ENCODE results near the gene REXO1.

The REXO1 gene

DNA sequence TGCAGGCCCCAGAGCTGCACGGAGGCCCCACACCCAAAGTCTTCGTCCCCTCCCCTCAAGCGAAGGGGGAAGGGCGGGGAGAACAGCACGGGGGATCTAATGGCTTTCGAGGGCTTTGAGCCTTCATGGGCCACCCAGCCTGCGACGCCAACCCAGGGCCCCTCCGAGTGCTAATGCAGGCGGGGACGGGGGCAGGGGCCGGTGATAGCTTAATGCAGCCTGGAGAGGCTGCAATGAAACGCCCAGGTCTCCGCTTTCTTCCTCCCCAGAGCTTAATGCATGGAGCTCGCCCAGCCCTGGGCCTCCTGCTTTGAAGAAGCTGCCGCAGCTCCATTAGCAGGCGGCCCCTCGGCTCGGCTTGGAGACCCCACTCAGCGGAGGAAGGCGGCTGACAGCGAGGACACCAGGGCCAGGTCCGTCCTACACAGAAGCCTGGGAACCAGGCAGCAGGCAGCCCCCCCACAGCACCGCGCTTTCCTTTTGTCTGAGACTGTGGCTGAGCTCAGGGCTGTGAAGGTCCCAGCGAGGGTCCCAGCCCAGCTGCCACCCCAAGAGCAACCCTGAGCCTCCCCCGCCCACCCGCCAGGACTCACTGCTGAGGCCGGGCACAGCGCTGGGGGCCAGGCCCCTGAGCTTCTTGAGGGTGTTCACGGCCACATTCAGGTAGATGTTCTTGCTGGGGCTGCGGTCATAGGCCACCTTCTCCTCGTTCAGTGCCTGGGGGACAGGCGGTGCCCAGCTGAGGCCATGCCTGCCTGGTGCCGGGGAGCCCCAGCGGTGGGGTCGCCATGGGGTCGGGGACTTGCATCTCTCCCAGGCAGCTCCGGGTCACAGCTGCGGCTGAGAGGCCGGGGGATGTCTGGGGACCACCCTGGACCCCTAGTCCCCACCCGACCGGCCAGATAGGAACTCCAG is 28.7 kb downstream of the REXO1 start:
- Mint-ChIP-seq H3K4me3 (no peak overlapping the region), H3K27me3 (no peaks in the 10 kb centered on the region), H3K4me1 (no peaks in the 10 kb centered on the region), H3K9me3 (no peaks in the 10 kb centered on the region), H3K27ac (no peak overlapping the region), H3K36me3 (peaks cover 2% of the 10 kb centered on the region)

DNA sequence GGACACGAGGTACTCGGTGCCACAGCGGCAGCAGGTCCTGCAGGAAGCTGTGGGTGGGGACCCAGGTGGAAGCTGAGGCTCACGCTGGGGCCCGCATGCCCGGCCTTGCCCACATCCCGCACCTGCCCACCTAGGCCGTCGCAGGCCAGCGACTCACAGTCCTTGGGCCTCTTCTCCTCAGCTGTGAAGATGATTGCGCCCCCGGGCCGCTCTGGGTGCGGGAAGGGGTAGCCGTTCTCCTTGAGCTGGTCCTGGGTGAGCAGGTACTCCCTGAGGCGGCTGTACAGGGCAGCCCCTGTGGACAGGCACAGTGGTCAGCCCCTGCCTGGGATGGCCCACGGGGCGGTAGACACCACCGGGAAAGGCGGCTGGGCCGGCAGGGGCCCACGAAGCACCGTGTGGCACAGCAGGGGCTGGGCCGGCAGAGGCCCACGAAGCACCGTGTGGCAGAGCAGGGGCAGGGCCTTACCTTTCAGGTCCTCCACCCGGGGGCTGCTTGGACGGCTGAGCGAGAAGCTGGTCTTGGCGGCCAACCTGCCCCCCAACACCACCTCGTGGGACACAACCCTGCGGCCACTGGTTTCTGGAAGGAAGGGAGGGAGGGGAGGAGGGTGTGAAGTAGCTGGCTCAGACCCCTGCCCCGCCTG is 29.6 kb downstream of the REXO1 start:
- H3K27me3 Mint-ChIP-seq: no peaks in the 10 kb centered on the region
- H3K4me3 Mint-ChIP-seq: no peak overlapping the region
- H3K36me3 Mint-ChIP-seq: peaks cover 2% of the 10 kb centered on the region
- no peak overlapping the region for H3K27ac Mint-ChIP-seq
- no peaks in the 10 kb centered on the region for H3K9me3 Mint-ChIP-seq
- no peaks in the 10 kb centered on the region for H3K4me1 Mint-ChIP-seq

DNA sequence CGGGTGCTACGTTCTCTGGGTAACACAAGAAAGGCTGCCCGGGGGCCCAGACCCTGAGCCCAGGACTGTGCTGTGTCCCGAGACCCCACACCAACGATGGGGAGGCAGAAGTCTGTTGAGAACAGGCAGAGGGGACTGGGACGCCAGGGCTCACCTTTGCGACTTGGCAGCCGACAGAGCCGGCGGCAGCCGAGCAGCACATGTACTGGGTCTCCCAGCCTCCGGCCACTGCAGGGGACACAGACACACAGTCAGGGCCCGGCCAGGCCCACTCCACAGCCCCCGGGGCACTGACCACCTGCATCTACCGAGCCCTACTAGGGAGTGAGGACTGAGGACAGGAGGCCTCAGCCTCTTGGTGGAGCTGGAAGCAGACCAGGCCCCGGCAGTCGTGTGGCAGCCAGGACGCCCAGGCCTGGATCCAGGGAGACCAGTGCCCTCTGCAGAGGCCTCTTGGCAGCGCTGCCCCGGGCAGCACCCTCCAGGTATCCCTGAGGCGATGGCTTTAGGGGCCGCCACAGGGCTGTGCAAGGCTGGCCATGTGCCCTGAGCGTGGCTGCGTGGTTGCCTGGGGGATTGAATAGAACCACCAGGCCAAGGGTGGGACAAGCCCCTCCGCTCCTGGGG is 30.6 kb downstream of the REXO1 start:
- H3K4me3 Mint-ChIP-seq: no peak overlapping the region
- no peaks in the 10 kb centered on the region for H3K9me3 Mint-ChIP-seq
- H3K27ac Mint-ChIP-seq: no peak overlapping the region
- peaks cover 2% of the 10 kb centered on the region for H3K36me3 Mint-ChIP-seq
- H3K27me3 Mint-ChIP-seq: no peaks in the 10 kb centered on the region
- peaks cover 6% of the 10 kb centered on the region for H3K4me1 Mint-ChIP-seq

DNA sequence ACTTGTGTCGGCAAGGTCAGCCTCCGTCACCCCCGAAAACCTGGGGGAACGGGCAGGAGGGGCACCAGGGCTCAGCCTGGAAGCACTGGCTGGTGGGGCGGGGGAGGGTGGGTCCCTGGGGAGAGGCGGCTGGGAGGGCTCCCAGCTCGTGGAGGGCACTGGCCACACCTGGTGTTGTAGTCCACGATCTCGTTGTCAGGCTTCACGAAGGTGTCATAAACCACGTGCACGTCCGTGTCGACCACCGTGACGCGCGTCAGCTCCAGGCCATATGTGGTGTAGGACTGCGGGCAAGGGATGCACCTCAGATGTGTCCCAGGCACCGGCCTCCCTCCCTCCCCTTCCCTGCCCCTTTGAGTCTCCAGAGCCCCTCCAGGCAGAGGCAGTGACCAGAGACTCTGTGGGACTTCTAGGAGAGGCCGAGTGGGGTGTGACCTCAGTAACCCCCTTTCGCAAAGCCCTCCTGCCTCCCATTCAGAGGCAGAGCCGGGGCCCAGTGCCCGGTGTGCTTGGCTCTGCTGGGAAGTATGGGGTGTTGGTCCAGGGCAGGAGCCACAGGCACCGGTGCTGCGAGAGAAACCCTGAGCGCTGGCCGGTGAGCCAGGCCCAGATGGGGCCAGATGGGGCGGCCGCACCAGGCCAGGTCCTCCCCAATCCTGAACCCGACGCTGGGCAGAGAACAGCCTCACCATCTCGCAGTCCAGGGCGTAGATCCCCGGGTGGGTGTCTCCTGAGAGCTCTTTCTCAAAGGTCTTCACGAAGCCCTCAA is 31.6 kb downstream of the REXO1 start:
- no peak overlapping the region for H3K4me3 Mint-ChIP-seq
- peaks cover 2% of the 10 kb centered on the region for H3K36me3 Mint-ChIP-seq
- peaks cover 9% of the 10 kb centered on the region for H3K4me1 Mint-ChIP-seq
- no peaks in the 10 kb centered on the region for H3K9me3 Mint-ChIP-seq
- no peak overlapping the region for H3K27ac Mint-ChIP-seq
- no peaks in the 10 kb centered on the region for H3K27me3 Mint-ChIP-seq

DNA sequence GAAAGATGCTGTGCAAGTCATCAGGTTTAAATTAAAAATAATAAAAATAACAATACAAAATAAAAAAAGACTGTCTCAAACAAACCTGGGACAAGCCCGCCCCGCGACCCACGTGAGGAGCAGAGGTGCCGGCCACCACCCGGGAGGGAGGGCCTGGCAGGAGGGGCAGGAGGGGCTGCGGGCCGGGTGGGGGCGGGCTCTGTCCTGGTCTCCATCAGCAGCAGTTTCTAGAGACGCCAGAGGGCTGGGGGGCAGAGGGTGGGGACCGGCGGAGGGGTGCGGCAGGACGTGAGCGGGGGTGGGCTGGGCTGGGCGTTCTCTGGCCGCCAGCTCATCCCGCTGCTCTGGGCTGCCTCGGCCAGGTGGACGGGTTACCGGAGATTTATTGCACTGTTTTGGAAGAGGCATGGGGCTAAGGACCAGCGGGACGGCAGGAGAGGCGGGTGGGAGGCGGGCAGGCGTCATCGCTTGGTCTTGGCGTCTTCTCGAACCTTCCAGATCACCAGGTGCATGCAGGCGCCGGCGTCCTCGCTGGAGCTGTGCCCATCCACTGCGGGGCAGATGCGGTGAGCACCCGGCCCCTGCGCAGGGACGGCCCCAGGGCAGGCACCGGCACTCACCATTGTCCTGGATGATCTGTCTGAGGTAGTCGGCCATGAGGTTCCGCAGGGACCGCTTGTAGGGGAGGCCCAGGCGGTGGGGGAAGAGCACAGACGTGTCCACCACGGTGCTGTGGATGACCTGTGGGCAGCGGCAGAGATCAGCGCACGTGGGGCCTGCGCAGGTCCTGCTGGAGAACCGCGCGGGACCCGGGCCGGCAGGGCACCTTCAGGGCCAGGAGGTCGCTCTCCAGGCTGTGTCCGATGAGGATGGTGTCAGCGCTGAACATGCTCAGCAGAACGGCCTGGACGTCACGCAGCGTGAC is 32.4 kb downstream of the REXO1 start:
- Mint-ChIP-seq H3K4me3 (no peak overlapping the region), H3K27ac (no peak overlapping the region), H3K27me3 (no peaks in the 10 kb centered on the region), H3K4me1 (peaks cover 14% of the 10 kb centered on the region), H3K36me3 (peaks cover 2% of the 10 kb centered on the region), H3K9me3 (no peaks in the 10 kb centered on the region)

DNA sequence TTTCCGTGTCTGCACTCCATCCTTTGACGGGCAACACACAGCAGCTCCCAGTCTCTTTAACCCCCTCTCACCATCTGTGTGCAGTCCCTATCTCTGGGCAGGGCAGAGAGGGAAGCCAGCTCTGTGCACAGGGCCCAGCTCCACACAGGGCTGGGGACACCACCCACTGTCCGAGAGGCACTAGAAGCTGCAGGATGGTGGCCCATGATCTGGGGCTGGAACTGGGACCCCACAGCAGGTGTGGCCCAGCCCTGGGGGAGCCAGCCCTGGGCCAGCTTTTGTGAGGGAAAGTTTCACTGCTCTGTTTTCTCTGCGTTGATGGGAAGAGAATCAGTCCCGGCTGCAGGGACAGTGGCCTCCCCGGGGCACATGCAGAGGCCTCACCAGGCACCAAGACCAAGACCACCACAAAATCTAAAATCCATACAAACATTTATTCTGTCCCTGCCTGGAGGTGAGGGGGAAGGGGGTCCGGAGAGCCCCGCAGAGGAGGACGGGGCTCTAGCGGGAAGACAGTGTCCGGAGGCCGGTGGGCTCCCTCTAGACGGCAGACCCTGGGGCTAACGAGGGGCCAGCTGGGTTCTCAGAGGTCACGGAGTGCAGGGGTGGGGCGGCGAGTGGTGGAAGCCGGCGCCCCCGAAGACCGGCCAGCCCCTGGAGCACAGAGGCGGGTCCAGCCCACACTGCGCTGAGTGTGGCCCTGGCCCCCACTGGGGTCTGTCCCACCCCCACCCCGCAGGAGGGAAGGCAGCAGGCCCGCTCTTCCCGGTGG is 33.3 kb downstream of the REXO1 start:
- Mint-ChIP-seq H3K9me3 (no peaks in the 10 kb centered on the region), H3K27ac (no peak overlapping the region), H3K27me3 (no peaks in the 10 kb centered on the region), H3K4me1 (peaks cover 14% of the 10 kb centered on the region), H3K36me3 (no peaks in the 10 kb centered on the region), H3K4me3 (no peak overlapping the region)

DNA sequence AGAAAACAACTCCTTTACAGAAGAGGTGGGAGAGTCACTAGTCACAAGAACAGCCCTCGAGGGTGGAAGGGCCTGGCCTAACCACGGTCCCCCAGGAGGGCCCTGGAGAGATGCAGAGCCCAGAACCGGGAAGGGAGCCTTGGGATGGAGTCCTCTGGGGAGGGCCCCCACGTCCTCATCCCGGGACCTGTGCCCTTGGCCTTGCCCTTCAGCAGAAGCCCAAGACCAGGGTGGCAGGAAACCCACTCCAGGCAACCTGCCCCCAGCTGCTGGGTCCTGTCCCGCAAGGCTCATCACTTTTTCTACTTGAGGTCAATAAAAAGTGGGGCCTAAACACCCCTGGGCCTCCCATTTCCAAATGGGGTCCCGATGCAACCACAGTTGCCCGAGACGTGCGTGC is 33.9 kb downstream of the REXO1 start:
- Mint-ChIP-seq H3K4me3 (no peak overlapping the region), H3K27ac (no peak overlapping the region), H3K36me3 (no peaks in the 10 kb centered on the region), H3K4me1 (peaks cover 14% of the 10 kb centered on the region), H3K9me3 (no peaks in the 10 kb centered on the region), H3K27me3 (no peaks in the 10 kb centered on the region)

DNA sequence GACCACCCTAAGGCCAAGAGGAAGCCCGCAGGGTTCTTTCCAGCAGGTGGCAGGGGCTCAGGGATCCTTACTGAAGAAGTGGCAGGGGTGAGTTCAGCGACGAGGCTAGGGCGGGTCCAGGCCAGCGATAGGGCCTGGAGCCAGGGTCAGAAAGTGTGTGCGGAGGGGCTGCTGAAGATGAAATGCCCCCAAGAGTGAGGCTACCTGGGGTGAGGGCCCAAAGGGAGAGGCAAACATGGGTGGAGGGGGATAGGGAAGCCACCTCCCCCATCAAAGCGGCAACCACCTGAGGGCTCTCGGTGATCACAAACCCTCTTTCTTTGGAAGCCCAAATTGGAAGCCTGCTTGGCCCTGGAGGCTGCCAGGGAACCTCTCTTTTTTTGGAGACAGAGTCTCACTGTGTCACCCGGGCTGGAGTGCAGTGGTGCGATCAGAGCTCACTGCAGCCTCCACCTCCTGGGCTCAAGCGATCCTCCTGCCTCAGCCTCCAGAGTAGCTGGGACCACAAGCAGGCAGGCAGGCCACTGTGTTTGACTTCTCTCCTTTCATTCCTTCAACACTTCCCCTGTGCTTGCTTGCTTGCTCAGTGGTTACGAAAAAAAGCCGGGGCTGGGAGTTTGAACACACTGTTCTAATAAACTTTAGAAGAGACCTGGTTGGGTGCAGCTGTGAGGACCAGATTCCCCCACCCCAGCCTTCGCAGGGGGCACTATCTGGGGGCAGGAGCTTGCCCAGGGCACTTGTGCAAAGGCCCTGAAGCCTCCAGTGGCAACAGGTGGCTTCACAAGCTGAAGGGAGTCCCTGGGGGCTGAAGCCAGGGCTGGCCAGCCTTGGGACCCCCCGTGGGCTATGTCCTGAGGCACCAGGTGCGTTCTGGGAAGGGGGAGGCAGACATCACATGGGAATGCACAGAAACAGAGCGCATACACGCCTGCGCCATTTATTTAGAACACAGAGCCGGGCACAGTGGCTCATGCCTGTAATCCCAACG is 34.8 kb downstream of the REXO1 start:
- Mint-ChIP-seq H3K4me3 (peak overlapping the region; percentile 93), H3K27me3 (no peaks in the 10 kb centered on the region), H3K4me1 (peaks cover 14% of the 10 kb centered on the region)

DNA sequence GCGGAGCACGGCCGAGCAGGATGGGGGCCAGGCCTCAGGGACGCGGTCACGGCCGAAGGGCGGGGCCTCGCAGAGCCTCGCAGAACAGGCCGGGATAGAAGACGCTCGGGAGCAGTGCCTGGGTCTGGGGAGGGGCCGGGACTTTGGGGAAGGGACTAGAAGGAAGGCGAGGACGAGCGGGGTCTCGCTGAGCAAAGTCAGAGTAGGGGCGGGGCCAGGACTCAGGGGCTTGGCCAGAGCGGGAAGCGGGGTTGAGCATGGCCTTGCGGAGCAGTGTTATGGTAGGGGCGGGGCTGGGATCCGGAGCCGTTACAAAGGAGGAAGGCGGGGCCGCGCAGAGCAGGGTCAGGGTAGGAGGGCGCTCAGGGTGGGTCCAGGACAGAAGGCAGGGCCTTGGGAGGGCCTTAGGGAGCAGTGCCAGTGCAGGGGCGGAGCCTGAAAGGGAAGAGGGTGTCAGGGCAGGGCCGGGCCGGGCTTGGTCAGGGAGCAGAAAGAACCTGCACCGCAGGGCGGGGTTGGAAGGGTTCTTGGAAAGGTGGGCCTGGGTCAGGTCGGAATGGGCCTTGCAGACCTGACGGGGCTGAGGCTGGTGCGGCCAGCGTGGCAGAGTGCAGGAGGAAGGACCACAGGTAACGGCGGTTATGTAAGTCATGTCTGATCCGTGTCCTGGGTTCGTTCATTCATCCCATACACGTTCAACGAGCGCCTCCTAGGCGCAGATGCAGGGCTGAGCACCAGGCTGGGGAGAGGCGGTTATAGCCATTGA is 35.7 kb downstream of the REXO1 start:
- H3K27me3 Mint-ChIP-seq: no peaks in the 10 kb centered on the region
- peak overlapping the region; percentile 59 for H3K27ac Mint-ChIP-seq
- H3K9me3 Mint-ChIP-seq: no peaks in the 10 kb centered on the region
- peaks cover 14% of the 10 kb centered on the region for H3K4me1 Mint-ChIP-seq
- H3K4me3 Mint-ChIP-seq: peak overlapping the region; percentile 93
- H3K36me3 Mint-ChIP-seq: no peaks in the 10 kb centered on the region

More for the DNA sequence above, 34.8 kb downstream of the REXO1 start:
- no peaks in the 10 kb centered on the region for H3K36me3 Mint-ChIP-seq
- H3K9me3 Mint-ChIP-seq: no peaks in the 10 kb centered on the region
- H3K27ac Mint-ChIP-seq: no peak overlapping the region

DNA sequence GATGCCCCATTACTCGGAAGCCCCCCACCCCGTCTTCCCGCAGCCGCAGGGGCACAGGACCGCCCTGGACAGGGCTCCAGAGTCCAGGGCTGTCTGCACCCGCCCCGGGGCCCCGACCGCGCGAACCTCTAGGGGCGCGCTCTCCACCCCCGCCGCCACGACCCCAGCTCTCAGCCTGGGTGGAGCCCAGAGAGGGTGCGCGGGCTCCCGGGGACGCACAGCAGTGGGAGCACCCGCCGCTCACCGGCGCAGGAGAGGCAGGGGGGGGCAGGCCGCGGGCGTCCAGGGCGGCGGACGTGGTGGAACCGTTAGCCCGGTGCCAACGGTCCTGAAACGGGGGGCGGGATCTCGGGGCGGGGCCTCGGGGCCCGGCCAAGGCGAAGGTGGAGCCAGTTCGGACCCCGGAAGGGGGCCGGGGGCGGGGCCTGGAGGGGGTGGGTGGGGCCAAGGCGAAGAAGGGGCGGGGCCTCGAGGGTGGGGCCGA is 36.3 kb downstream of the REXO1 start, which contains the start of gene ATP8B3:
TSS of gene ATP8B3 (minus strand) at position 335 of the 484 bp plus-strand sequence. CDS start 540 bp downstream, outside the sequence.
- Mint-ChIP-seq H3K27me3 (no peaks in the 10 kb centered on the region), H3K27ac (peak within 1 kb of the TSS; percentile 77), H3K36me3 (no peaks in the 10 kb centered on the region), H3K9me3 (no peaks in the 10 kb centered on the region), H3K4me3 (peak within 1 kb of the TSS; percentile 93), H3K4me1 (peaks cover 14% of the 10 kb centered on the region)

DNA sequence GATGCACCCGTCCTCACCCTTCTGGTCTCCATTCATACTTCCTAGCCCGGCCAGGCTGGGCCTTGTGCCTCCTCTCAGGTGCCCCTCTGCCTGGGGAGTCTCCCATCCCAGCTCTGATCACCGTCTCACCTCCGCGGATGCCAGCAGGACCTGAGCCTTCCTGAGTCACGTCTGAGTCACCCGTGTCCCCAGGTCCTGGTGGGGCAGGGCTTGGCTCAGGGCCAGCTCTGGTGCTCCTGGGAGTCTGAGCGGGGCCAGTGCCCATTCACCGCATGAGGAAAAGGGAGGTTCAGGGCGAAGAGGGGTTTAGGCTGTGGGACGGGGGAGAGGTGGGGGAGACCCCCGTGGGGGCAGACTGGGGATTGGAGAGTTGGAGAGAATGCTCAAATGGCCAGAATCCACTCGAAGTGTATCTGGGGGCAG is 36.8 kb downstream of the REXO1 start:
- no peaks in the 10 kb centered on the region for H3K36me3 Mint-ChIP-seq
- peaks cover 14% of the 10 kb centered on the region for H3K4me1 Mint-ChIP-seq
- no peaks in the 10 kb centered on the region for H3K9me3 Mint-ChIP-seq
- peak overlapping the region; percentile 77 for H3K27ac Mint-ChIP-seq
- H3K4me3 Mint-ChIP-seq: peak overlapping the region; percentile 73
- H3K27me3 Mint-ChIP-seq: no peaks in the 10 kb centered on the region

DNA sequence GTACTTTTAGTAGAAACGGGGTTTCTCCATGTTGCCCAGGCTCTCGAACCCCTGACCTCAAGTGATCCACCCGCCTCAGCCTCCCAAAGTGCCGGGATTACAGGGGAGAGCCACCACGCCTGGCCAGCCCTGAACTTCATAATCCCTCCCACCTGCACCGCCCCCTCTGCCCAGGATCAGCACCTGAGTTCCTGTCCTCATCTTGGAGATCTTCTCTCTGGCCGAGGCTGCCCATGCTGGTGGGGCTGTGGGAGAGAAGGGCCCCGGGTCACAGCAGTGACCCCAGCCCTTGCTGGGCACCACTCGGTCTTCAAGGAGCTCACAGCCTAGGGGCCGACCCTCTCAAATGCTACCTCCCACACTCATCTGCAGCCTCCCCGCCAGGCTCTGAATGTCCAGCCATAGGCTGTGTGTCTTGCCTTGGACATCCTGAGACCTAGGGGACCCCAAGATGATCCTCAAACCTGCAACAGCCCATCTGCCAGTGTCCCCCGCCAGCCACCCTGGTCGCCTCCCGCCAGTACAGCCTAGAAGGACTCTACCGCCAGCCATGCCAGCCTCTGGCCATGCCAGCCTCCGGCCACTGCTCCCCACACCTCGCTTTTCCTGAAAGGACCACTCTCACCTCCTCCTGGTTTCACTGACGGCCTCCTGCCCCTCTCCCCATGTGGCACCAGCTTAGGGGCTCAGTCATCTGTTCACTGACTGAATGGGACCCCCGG is 37.7 kb downstream of the REXO1 start:
- Mint-ChIP-seq H3K4me1 (peaks cover 14% of the 10 kb centered on the region), H3K27ac (no peak overlapping the region), H3K36me3 (no peaks in the 10 kb centered on the region), H3K9me3 (no peaks in the 10 kb centered on the region), H3K4me3 (peak overlapping the region; percentile 11), H3K27me3 (no peaks in the 10 kb centered on the region)
